ENCODE data around the gene WDR70. TPM values are rescaled to one million over a fixed set of nuclear protein-coding genes. Genes with fewer than 3 reads are reported as not detected.
"Not testable (repeated sequence)": the region's sequence is repeated elsewhere in the genome, so short reads cannot be mapped to it uniquely, and the experiment has no call there.

The WDR70 gene
- total RNA-seq, 2 donors from 2014 or later: 16.2 to 27.1 TPM

DNA sequence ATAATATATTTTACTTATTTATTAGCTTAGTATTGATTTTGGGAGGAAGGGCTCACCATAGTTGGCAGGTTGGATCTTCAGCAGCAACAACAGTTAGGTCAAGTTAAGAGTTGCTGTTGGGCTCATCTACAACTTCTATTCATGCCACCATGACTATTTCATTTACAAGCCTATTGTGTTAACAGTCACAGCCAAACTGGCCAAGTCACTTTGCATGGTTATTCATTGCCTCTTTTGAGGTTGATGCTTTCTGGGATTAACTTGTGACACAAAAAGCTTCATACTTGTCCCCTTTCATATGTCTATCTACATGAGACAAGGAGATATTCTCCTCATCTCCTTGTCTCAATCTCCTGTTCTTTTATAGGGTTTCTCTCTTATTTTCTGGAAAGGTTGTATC lies 98.3 kb downstream of the WDR70 start:
- H3K4me3 ChIP-seq: no peak overlapping the region
- H3K9me3 ChIP-seq: no peaks in the 10 kb centered on the region
- no peak overlapping the region for H3K27ac ChIP-seq
- no peak for DNase-seq (ENCODE audit: low spot score)
- intact Hi-C loops (cut with DNase I): no loop called here
- no peak for TF ChIP-seq POLR2A (IDR thresholded peaks at IDR 0.05)
- TF ChIP-seq CTCF (IDR thresholded peaks at IDR 0.05): no peak
- no peak for TF ChIP-seq POLR2AphosphoS5 (IDR thresholded peaks at IDR 0.05)
- H3K36me3 ChIP-seq: no peaks in the 10 kb centered on the region
- H3K4me1 ChIP-seq (replicated peaks): no peaks in the 10 kb centered on the region
- no peaks in the 10 kb centered on the region for H3K27me3 ChIP-seq (replicated peaks; ENCODE audit: insufficient read depth)

GRCh38 chr5:37478121-37478894 lies 99.2 kb downstream of the WDR70 start:
- 68% methylated on average over 4 of the region's 4 CpGs for WGBS
- TF ChIP-seq POLR2A (IDR thresholded peaks at IDR 0.05) (no peak), POLR2AphosphoS5 (IDR thresholded peaks at IDR 0.05) (no peak), CTCF (IDR thresholded peaks at IDR 0.05) (no peak)
- Histone ChIP-seq H3K4me1 (replicated peaks) (no peaks in the 10 kb centered on the region), H3K27me3 (replicated peaks; ENCODE audit: insufficient read depth) (no peaks in the 10 kb centered on the region), H3K36me3 (no peaks in the 10 kb centered on the region), H3K4me3 (no peak overlapping the region), H3K9me3 (no peaks in the 10 kb centered on the region), H3K27ac (no peak overlapping the region)
- intact Hi-C loops (cut with DNase I): no loop called here
- DNase-seq (ENCODE audit: low spot score): no peak

GRCh38 chr5:37481395-37481794 lies 102.3 kb downstream of the WDR70 start:
- WGBS: 98% methylated on average over 3 of the region's 3 CpGs
- H3K4me1 ChIP-seq (replicated peaks); H3K36me3 ChIP-seq; H3K27ac ChIP-seq; H3K9me3 ChIP-seq; H3K27me3 ChIP-seq (replicated peaks; ENCODE audit: insufficient read depth); intact Hi-C loops (cut with DNase I); DNase-seq (ENCODE audit: low spot score); H3K4me3 ChIP-seq: not testable (repeated sequence)

DNA sequence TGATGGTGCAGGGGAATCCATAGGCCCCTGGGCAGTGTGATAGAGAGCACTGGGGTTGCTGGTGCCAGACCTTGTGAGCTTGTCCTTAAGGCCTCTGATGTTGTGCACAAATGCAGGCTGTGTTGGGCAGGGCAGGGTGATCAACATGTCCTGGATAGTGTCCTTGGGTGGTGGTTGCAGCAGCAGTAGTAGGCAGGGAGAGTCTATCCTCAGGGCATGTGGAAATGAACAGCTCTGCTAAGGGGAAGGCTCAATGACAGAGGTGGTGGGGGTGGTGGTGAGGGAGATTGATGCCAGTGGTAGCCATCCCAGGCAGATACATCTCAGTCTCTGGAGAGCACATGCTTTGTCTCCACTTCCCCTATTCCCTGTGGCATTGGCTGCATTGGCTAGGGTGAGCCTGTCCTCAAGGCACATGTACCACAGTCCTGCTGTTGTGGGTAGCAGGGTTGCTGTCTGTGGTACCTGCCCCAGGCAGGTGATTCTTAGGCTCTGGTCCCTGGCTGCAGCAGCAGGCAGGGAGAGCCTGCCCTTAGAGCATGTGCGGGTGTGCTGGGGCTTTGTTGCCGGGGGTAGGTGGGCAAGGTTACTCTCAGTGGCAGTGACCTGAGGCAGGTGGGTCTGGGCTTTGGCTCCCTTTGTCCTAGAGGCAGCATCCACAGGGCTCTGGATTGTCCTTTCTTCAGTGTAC lies 111.1 kb downstream of the WDR70 start:
- intact Hi-C loops (cut with DNase I): no loop called here
- no peaks in the 10 kb centered on the region for H3K27me3 ChIP-seq (replicated peaks; ENCODE audit: insufficient read depth)
- H3K4me3 ChIP-seq: no peak overlapping the region
- no peak overlapping the region for H3K27ac ChIP-seq
- no peaks in the 10 kb centered on the region for H3K4me1 ChIP-seq (replicated peaks)
- WGBS: 89% methylated on average over 2 of the region's 2 CpGs
- TF ChIP-seq POLR2AphosphoS5 (IDR thresholded peaks at IDR 0.05) (no peak), POLR2A (IDR thresholded peaks at IDR 0.05) (no peak), CTCF (IDR thresholded peaks at IDR 0.05) (no peak)
- H3K9me3 ChIP-seq: no peaks in the 10 kb centered on the region
- H3K36me3 ChIP-seq: no peaks in the 10 kb centered on the region
- no peak for DNase-seq (ENCODE audit: low spot score)

- WGBS: 69% methylated on average over 2 of the region's 2 CpGs
These were observed 111.8 kb downstream of the WDR70 start for GRCh38 chr5:37490931-37491330.

More at GRCh38 chr5:37490931-37491330, 111.8 kb downstream of the WDR70 start:
- Histone ChIP-seq H3K9me3 (no peaks in the 10 kb centered on the region), H3K4me3 (no peak overlapping the region), H3K36me3 (no peaks in the 10 kb centered on the region), H3K4me1 (replicated peaks) (no peaks in the 10 kb centered on the region), H3K27ac (no peak overlapping the region), H3K27me3 (replicated peaks; ENCODE audit: insufficient read depth) (no peaks in the 10 kb centered on the region)
- DNase-seq (ENCODE audit: low spot score): no peak
- TF ChIP-seq CTCF (IDR thresholded peaks at IDR 0.05) (no peak), POLR2AphosphoS5 (IDR thresholded peaks at IDR 0.05) (no peak), POLR2A (IDR thresholded peaks at IDR 0.05) (no peak)
- intact Hi-C loops (cut with DNase I): no loop called here

Data from prostate gland (tissue), 2 donors.